NCI-H2227 (cell line): ENCODE measurements around the gene UNC5B.
A peak's percentile ranks its signal among the peaks of the same experiment; 100 is the strongest.
"Not testable (repeated sequence)": the region's sequence is repeated elsewhere in the genome, so short reads cannot be mapped to it uniquely, and the experiment has no call there.

Experiments
- DNase-seq: peaks from one replicate; lab custom pipeline; 2025; ENCODE audit not compliant: unreplicated experiment; lab: John Stamatoyannopoulos, UW

UNC5B gene

DNA sequence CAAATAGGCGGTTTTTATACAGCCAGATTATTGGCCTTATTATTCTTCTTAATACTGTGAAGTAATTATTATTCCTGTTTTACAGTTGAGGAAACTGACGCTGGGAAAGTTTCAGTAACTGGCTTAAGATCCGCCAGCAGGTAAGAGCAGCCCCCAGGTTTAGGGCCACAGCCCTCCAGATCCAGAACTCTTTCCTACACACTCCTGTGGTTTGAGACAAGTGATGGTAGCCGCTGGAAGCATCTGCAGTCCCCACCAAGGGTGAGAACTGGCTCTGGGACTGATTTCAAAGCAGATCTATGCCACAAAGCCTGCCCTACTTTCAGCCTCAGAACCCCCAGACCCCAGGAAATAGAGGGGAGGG lies 3.0 kb upstream of the UNC5B start:
- no peak for DNase-seq

DNA sequence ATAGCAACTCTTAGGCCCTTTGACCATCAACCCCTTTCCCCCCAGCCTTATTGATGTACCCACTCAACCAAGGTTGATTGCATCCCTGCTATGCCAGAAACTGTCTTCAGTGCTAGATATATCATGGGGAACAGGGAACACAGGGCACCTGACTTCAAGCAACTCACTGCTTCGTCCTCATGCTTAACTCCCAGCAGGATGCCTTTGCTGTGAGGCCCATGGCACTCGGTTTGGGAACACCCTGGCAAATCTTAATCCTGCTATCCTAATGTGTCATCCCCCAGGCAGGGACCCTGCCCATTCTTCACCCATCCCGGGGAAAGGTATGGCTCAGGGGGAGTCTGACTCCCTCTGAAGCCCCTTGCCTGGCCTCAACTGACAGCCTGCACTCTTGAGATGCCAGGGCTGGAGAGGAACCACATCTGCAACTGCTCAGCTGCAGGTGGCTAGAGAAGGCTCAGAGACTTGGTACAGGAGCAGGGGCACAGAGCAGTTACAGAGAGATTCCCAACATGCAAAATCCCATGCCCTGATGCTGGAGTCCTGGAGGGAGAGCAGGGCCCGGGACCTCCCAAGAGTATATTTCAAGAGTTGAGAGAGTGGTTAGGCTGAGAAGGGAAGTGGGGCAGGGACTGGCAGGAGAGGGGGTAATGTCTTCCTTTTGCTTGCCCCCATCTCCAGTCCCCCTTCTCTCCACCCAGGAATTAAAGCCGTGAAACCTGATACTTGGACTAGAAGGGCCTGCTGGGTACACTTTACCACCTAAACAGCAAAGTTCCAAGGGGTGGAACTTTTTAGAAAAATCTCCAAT lies 2.4 kb upstream of the UNC5B start:
- no peak for DNase-seq

DNA sequence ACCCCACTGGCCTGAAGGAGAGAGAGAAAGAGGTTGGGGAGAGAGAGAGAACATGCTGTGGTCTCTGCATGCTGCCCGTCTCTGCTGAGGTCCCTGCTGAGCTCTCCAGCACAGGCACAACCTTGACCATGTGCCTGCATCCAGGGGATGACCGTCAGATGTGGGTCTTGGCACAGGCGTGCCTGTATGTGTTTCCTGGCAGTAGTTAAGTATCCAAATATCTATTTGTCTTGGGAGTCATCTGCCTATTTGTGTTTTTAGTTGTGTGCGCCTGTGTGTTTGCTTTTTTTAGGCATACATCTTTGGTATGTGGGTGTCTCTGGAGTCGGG lies 1.9 kb upstream of the UNC5B start:
- DNase-seq: no peak

DNA sequence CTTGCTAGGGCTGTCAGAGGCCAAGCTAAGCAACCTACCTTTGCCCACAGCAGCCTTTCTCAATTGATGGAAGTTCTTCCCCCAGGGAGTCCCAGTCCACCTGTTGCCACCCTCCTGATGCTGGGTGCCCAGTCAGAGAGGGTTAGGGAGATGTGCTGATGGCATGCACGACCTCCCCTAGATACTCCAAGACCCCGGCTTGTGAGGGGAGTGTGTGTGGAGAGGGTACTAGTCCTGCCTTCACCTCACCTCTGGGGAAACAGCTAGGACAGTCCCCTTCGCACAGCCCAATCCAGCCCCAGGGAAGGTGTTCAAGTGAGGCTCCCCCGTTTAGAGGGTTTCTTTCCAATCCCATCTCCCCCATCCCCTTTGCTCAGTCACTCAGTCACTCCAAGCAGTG lies 1.3 kb upstream of the UNC5B start:
- DNase-seq: no peak

DNA sequence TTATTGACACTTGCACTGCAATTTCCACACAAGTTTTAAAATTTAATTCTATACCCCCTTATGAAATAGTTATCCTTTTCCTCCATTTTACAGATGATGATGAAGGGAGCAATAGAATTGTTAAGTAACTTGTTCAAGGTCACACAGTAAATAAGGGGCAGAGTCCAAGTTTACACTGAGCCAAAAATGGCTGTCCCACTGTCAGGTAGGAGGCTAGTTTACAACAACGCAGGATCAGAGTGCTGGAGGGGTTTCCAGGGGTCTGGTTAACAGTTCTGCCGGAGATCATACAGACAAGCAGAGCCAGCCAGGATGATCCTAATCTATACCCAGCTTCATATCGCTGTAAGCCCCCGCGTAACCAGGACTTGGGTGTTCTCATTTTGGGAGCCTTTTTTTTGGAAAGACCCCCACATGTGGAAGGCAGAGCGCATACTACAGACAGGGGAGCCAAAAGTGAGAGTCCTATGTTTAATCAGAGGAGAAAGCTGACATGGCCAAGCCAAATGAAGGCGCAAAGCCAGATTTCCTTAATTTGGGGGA lies 524 bp upstream of the UNC5B start:
- DNase-seq: no peak

DNA sequence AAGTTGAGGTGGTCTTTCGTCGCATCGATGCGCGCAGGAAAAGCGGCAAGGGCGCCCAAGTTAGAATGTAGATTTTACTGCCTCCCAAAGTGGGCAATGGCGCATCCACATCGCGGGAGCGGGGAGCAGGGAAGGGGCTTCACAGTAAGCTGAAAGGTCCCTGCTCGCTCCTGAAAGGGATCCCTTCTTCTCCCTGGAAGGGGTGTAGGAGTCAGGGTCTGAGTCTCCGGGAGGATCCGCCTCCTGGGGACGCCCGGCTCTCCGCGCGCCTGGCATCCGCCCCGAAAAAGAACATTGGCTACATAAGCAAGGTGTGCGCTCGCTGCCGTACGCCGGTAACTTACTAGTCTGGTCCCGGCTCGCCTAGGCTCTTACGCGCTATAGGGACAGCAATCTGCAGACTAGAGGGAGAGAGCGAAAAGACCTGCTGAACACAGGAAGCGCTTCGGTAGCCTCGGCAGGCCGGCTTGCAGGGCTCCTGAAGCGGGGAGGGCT lies 804 bp downstream of the UNC5B start:
- DNase-seq: peak; percentile 42

DNA sequence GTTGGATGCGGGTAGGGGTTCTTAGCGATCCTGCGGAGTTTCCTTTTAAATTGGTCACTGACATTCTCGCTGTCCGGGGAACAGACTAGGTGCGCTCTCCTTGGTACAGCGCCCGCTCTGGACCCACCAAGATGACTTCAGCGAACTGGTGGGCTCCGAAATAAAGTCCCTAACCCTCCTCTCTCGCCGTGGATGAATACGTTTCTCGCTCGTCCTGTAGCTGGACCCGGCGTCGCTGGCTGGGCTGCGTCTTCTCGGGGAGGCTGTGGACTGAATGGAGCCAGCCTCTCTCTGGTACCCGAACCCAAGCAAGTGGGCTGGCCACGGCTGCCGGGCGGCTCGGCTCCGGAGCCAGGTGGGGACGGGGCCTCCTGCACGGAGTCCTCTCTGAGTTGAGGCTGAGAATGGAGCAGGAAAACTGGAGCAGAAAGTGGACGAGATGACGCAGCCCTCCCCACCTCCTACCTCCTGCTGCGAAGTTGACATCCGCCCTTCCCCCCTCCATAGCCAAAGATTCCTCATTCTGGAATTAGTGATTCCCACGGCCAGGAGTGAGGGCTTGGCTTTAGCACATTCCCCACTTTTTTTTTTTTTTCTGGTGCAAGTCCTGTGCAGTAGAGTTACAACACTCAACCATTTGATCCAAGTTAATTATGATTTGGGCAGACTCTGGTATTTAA lies 1.5 kb downstream of the UNC5B start:
- peak; percentile 17 for DNase-seq

DNA sequence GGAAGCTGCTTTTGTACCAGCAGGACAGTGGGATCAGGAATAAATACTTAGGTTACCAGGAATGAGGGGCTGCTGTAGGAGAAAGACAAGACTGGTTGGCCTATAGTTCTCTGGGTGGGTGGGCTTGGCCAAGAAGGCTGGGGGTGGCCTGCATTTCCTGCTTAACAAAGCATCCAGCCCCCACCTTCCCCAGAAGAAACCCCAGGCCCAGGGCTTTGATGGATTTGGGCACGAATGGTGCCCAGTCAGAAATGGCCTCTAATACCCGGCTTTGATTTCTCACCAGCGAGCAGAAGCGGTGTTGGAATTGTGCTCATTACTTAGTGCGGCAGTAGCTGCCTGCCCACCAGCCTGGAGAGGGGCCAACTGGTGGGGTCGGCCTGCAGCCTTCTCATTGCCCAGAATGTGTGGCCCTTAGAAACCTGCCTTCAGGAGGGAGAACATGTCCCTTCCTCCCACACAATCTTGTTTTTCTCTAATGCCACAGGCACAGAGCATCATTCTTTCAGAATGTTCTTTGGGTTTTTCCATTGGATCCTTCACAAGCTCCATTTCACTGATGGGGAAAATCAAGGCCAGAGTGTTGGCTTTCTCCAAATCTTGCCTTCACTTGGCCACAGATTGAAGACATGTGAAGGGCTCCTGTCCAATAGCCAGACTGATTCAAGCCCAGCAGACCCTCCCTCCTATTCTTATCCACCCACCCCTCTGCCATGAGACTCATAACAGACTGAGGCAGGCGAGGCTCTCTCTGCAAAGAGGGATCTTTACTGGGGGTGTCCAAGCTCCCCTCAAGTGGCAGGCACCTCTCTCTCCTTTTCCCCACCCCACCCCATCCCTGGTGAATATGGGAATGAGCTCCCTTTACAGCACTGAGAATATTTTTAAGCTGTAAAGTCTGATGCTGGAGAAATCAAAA lies 2.5 kb downstream of the UNC5B start:
- no peak for DNase-seq

DNA sequence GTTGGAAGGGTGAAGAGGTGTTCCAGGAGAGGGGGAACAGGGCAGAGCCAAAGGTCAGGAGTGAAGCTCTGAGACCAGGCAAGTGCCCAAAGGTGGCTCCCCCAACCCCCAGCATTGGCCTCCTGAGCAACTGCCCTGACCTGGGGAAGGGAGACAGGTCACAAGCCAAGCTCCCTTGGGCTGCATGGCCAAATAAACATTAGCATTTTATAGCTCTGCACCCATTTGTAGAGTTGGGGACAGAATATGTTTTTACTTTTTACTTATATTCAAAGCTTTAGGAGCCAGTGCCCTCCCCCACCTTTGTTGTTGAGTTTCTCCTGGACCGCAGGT lies 4.0 kb downstream of the UNC5B start:
- no peak for DNase-seq

DNA sequence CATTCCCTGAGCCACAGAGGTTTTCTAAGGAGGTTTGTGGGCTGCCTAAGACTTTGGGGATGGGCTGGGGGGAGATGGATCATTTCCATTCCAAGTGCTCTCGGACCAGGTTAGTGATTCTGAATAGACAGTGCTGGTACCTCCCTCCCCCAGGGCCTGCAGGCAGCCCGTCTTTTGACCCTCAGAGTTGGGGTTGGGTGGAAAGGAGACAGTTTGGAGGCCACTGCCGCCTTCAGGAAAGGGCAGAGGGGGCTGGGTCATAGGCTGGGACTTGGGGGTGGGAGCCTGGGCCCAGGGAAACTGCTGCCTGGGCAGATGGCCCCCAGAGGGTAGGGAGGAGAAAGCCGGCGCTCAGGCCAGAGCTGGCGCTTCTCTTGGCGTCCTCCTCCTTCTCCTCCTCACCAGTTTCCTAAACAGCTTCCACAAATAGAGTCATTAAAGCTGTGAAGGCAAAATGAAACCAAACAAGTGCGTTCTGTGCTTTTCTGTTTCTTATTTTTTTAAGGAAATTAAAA lies 4.4 kb downstream of the UNC5B start:
- no peak for DNase-seq

DNA sequence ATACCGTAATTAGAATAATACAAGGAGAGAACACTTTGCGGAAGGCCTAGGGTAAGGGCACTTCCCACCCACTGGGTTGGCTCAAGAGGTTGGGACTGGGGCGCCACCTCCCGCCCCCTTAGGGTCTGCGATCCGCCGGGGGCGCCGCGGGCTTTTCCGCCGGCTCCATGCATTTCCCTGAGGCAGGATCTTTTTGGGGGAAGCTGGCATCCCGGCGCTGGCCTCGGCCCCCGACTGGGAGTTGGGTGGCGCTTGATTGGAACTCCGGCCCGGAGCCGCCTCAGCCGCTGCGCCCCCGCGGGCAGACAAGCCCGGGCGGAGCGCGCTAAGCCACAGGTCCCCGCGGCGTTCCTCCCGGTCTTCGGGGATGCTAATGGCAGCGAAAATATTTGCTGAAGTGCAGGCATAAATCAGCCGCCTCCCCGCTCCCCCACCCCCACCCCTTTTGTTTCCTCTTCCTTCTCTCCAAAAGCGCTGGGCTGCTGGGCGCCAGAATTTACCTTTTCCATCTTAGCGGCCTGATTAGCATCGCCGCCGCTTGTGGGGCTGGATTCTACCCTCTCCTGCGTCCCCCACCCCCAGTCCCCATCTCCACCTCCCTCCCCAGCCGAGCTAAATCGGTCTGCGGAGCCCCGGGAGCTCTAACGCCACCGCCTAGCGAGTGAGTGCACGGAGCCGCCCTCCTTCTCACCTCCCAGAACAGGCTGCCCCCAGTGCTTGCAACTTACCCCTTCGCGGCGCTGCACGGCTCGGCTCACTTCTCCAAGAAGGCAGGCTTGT lies 5.1 kb downstream of the UNC5B start:
- peak; percentile 75 for DNase-seq

DNA sequence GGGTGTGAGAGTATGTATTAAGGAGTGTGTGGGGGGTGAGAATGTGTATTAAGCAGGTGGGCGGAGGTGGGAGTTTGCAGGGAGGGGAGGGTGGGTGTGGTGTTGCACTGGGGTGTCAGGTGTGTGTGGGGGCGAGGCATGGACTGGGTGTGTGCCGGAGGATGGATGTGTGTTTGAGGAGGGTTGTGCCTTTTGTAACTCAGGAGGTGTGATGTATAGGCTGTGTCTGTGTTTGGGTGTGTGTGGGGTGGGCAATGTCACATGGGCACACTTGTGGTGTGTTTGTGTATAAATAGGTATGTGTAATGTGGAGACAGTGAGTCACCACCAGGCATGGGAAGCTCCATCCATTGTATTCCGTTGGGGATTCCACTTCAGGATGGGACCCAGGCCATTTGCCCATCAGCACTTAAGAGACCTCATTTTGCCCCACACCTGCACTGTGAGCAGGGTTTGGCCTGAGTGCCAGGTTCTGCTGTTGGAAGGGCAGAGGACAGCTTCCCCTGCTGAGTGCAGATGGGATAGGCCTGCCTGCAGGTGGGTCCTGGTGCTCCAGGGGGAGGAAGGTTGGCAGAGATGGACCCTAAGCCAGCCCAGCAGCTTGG lies 5.8 kb downstream of the UNC5B start:
- DNase-seq: no peak

DNA sequence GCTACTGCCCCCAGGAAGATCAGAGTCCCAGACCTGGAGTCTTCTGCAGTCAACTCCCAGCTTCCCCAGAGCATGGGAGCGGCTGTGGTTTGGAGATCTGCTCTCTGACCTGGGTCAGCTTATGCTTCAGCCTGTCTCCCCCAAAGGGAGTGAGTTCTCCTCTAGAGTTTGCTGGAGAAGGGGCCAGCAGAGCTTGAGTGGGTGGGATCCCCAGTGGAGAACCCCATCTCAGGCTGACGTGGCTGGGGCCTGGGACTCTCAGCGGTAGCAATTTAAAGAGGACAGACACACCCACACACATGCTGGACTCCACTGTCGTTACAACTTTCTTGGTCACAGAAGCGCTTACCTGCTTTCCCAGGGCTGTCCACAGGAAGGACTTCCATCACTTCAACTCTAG lies 6.3 kb downstream of the UNC5B start:
- DNase-seq: no peak

DNA sequence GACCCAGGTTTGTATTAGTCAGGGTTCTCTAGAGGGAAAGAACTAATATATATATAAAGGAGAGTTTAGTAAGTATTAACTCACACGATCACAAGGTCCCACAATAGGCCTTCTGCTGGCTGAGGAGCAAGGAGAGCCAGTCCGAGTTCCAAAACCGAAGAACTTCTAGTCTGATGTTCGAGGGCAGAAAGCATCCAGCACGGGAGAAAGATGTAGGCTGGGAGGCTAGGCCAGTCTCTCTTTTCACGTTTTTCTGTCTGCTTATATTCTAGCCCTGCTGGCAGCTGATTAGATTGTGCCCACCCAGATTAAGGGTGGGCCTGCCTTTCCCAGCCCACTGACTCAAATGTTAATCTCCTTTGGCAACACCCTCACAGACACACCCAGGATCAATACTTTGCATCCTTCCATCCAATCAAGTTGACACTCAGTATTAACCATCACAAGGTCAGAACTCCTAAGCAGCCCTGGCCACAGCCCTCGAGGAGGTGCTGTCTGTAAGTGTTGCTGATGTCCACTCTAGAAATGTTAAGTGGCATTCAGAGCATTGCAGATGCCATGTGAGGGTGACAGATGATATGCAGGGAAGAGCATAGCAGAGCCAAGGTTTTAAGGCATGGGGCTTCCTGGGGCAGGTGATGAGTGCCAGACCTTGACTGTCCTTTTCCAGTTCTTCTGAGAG lies 7.0 kb downstream of the UNC5B start:
- not testable (repeated sequence) for DNase-seq

DNA sequence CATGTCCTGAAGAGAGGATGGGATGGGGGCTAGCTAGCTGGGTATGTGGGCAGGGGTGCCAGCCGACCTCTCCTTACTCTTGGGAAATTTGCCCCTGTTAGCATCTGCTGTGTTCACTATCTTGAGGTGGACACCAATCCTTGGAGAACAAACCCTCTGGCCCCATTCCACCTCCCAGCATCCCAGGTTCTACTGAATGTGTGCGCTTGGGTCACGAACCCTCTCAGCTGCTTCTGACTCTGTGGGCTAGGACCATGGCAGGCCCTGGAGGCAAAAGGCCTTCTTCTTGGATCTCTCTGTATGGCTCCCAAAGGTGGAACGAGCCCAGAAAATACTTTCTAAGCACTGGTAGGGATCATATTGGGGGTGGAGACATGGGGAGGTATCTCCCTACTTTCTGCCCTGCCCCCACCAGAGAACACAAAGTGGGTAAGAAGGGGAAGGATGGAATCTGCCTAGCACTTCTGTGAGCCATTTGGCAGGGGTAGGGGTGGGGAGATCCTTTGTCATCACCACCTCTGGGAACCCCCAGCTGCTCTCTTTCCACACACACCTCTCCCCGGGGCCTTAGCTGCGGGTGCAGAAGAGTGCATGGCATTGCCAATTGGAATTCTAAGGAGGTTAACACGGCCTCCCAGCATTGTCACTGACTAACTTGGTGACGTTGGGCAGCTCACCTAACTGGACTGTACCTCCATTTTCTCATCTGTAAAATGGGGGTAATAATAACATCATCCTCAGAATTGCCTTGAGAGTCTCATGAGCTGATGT lies 7.7 kb downstream of the UNC5B start:
- no peak for DNase-seq

DNA sequence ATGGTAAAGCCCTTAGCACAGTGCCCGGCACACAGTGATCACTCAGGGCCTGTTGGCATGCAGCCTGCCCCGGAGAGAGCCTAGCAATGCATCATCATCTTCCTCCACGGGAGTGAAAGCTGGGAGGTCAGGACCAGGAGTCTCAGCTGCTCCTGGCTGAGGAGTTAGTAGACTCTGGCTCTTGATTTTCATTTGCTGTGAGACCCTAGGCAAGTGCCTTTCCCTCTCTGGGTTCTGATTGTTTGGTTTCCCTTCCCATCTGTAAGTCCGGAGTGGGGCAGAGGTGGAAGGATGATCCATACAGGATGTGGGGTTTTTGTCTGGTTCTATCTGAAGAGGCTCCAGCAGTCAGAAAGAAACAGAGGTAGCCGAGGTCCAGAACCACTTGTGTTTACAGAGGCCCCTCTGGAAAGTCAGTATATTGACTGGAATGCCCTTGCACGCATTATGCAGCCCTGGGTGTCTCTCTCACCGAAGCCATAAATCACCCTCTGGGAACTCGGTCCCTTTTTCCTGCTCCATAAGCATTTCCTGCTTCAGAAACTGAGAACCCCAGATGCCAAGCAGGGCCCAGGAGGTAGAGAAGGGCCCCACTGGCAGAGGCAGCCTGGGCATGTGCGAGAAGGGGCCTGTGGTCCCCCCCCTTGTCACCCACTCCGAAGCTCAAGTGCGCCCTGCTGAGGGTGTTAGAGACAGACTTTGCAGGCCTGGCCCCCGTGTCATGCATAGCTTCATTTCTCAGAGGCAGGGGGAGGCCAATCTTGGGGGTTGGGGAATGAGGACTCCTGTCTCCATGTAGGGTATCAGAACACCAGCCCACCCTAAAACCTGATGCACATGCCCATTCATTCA lies 8.5 kb downstream of the UNC5B start:
- DNase-seq: no peak

DNA sequence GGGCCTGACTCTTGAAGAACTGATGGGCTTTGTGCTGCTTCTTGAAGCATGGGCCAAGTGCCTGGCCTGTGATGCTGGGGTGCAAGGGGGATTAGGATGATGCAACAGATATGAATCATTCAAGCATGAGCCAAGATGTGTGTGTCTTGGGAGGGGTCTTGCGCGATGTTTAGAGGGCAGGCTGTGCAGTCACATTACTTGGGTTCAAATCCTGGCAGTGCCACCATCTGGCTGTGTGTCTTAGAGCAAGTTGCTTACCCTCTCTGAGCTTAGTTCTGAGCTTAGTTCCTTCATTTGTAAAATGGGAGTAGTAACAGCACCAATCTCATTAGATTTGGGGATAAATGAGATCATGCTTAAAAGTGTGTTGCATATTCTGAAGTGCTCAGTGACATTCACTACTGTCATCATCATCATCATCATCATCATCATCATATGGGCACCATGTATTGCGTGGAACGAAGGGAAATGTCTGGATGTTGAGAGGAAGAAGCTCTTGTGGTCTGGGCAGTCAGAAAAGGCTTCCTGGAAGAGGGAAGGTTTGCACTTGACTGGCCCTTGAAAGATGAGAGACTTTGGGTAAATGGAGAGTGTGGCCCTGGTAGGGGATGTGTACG lies 9.3 kb downstream of the UNC5B start:
- no peak for DNase-seq
